ENCODE results near the gene ATAD1. TPM values are rescaled to one million over a fixed set of nuclear protein-coding genes. Genes with fewer than 3 reads are reported as not detected.

Gene ATAD1
- total RNA-seq, 1 experiment from 2014 or later, result 46.7 TPM

- no peak for TF ChIP-seq MLX (CRISPR knock-in tag; IDR thresholded peaks at IDR 0.05)
- no peak for TF ChIP-seq ZNF317 (CRISPR knock-in tag; IDR thresholded peaks at IDR 0.05; ENCODE audit: borderline replicate concordance, low read depth)
- no peak for TF ChIP-seq ZMAT4 (CRISPR knock-in tag; IDR thresholded peaks at IDR 0.05)
- TF ChIP-seq FOXK1 (CRISPR knock-in tag; IDR thresholded peaks at IDR 0.05), result no peak
- TF ChIP-seq ZNF671 (CRISPR knock-in tag; IDR thresholded peaks at IDR 0.05), result no peak
Observed at GRCh38 chr10:87729940-87730339, 88.1 kb downstream of the ATAD1 start (continued).

GRCh38 chr10:87724789-87725188, 93.2 kb downstream of the ATAD1 start:
- ATAC-seq, result no peak
- H3K4me3 Mint-ChIP-seq, result no peak overlapping the region
- no peaks in the 10 kb centered on the region for H3K9me3 Mint-ChIP-seq
- H3K27ac Mint-ChIP-seq, result no peak overlapping the region
- TF ChIP-seq AR (CRISPR knock-in tag; IDR thresholded peaks at IDR 0.05) (no peak), ZNF416 (CRISPR knock-in tag; IDR thresholded peaks at IDR 0.05) (no peak), ZSCAN18 (CRISPR knock-in tag; IDR thresholded peaks at IDR 0.05) (no peak), NFATC4 (CRISPR knock-in tag; IDR thresholded peaks at IDR 0.05) (no peak), SOX15 (CRISPR knock-in tag; IDR thresholded peaks at IDR 0.05) (no peak), GRHL2 (CRISPR knock-in tag; IDR thresholded peaks at IDR 0.05; ENCODE audit: insufficient replicate concordance, severe bottlenecking) (no peak), ELF4 (CRISPR knock-in tag; IDR thresholded peaks at IDR 0.05; ENCODE audit: low read depth) (no peak), NR1H2 (CRISPR knock-in tag; IDR thresholded peaks at IDR 0.05) (no peak), PRRX2 (CRISPR knock-in tag; IDR thresholded peaks at IDR 0.05) (no peak), SMAD4 (CRISPR knock-in tag; IDR thresholded peaks at IDR 0.05) (no peak), NFE2L1 (CRISPR knock-in tag; IDR thresholded peaks at IDR 0.05) (no peak), ZNF281 (CRISPR knock-in tag; IDR thresholded peaks at IDR 0.05) (no peak), USF2 (CRISPR knock-in tag; IDR thresholded peaks at IDR 0.05) (no peak), EMX1 (CRISPR knock-in tag; IDR thresholded peaks at IDR 0.05) (no peak), ZNF396 (CRISPR knock-in tag; IDR thresholded peaks at IDR 0.05; ENCODE audit: borderline replicate concordance) (no peak), CREM (CRISPR knock-in tag; IDR thresholded peaks at IDR 0.05) (no peak), ATF3 (CRISPR knock-in tag; conservative IDR thresholded peaks at IDR 0.05) (no peak), PRDM15 (CRISPR knock-in tag; IDR thresholded peaks at IDR 0.05) (no peak)
- H3K27me3 Mint-ChIP-seq (ENCODE audit: low read depth), result no peaks in the 10 kb centered on the region
- H3K4me1 Mint-ChIP-seq, result peaks cover 12% of the 10 kb centered on the region
- POLR2A ChIA-PET, result no interaction called here
- DNase-seq (ENCODE audit: low spot score), result no peak
- CTCF ChIA-PET, result interaction anchor here (0.5 kb wide), 1 partner anchor 84 kb away, joined by 3 read pairs; no protein-coding TSS in a partner anchor
- peaks cover 6% of the 10 kb centered on the region; the same call in 1 of the 2 replicates for H3K36me3 Mint-ChIP-seq

All from WTC11 (cell line).